ENCODE data around the gene SSUH2. TPM values are rescaled to one million over a fixed set of nuclear protein-coding genes. Genes with fewer than 3 reads are reported as not detected.
"Not testable (repeated sequence)": the region's sequence is repeated elsewhere in the genome, so short reads cannot be mapped to it uniquely, and the experiment has no call there.

Gene SSUH2
- not detected for total RNA-seq

- no peak for DNase-seq
- no peaks in the 10 kb centered on the region for H3K9me3 Mint-ChIP-seq
- no peaks in the 10 kb centered on the region for H3K4me1 Mint-ChIP-seq (ENCODE audit: low read depth)
- ChIA-PET POLR2A (no interaction called here), CTCF (no interaction called here)
- peaks cover 6% of the 10 kb centered on the region for H3K27me3 Mint-ChIP-seq
- H3K4me3 Mint-ChIP-seq: no peak within 1 kb of the TSS
- intact Hi-C loops (cut with micrococcal nuclease): no loop called here
- H3K27ac Mint-ChIP-seq: no peak within 1 kb of the TSS
- H3K36me3 Mint-ChIP-seq: no peaks in the 10 kb centered on the region
These were observed at the start of gene SSUH2 for GRCh38 chr3:8644748-8645390. Gene SSUH2, minus strand, starts transcription at chr3:8644798. Its CDS starts 40 bp downstream, at chr3:8644758.

DNA sequence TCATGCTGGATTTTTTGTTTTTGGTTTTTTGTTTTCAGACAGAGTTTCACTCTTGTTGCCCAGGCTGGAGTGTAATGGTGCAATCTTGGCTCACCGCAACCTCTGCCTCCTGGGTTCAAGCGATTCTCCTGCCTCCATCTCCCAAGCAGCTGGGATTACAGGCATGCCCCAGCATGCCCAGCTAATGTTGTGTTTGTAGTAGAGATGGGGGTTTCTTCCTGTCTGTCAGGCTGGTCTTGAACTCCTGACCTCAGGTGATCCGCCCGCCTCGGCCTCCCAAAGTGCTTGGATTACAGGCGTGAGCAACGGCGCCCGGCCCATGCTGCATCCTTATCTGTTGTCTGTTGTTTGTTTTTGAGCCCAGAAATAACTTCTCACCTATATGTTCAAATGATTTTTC, 46.7 kb upstream of the SSUH2 start:
- intact Hi-C loops (cut with micrococcal nuclease); H3K27me3 Mint-ChIP-seq; H3K9me3 Mint-ChIP-seq; H3K27ac Mint-ChIP-seq; DNase-seq; POLR2A ChIA-PET; H3K36me3 Mint-ChIP-seq; H3K4me3 Mint-ChIP-seq; CTCF ChIA-PET; H3K4me1 Mint-ChIP-seq (ENCODE audit: low read depth): not testable (repeated sequence)

DNA sequence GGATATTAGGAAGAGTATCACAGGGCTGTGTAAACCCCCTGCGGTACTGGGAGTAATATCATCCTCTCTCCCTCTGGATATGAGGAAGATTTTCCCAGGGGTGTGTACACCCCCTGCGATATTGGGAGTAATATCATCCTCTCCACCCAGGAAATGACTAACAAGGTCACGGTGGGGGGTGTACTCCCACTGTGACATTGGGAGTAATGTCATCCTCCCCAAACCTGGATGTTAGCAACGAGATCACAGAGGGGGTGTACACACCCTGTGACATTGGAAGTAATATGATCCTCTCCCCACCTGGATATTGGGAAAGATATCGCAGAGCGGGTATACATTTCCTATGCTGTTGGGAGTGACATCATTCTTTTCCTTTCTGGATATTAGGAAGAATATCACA, 40.4 kb upstream of the SSUH2 start:
- CTCF ChIA-PET, DNase-seq: not testable (repeated sequence)

DNA sequence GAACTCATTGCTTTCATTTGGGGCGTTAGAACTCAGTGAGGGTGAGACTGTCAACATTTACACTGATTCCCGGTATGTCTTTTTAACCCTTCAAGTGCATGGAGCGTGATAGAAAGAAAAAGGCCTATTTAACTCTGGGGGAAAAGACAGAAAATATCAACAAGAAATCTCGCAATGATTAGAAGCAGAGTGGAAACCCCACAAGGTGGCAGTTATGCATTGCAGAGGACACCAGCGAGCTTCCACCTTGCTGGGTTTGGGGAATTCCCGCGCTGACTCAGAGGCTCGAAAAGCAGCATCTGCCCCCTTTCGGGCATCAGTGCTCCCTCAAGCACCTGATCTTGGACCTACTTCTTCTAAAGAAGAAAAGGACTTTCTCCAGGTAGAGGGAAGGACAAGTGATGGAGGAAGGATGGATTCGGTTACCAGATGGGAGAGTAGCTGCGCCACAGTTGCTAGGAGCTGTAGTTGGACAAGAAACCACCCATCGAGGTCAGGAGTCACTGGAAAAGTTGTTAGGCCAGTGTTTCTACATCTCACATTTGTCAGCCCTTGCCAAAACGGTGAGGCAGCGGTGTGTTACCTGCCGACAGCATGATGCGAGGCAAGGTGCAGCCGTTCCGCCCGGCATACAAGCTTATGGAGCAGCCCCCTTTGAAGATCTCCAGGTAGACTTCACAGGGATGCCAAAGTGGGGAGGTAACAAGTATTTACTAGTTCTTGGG, 38.4 kb upstream of the SSUH2 start:
- POLR2A ChIA-PET; H3K9me3 Mint-ChIP-seq; H3K4me1 Mint-ChIP-seq (ENCODE audit: low read depth); H3K4me3 Mint-ChIP-seq; intact Hi-C loops (cut with micrococcal nuclease); CTCF ChIA-PET; H3K27ac Mint-ChIP-seq; H3K36me3 Mint-ChIP-seq; H3K27me3 Mint-ChIP-seq: not testable (repeated sequence)
- peak; percentile 49 for DNase-seq

More for the DNA sequence above, 40.4 kb upstream of the SSUH2 start:
- H3K4me1 Mint-ChIP-seq (ENCODE audit: low read depth); intact Hi-C loops (cut with micrococcal nuclease); H3K9me3 Mint-ChIP-seq; H3K27ac Mint-ChIP-seq; POLR2A ChIA-PET; H3K4me3 Mint-ChIP-seq; H3K36me3 Mint-ChIP-seq: not testable (repeated sequence)
- peaks cover 13% of the 10 kb centered on the region for H3K27me3 Mint-ChIP-seq

GRCh38 chr3:8681881-8682538, 37.4 kb upstream of the SSUH2 start:
- CTCF ChIA-PET; H3K9me3 Mint-ChIP-seq; H3K27me3 Mint-ChIP-seq; H3K4me3 Mint-ChIP-seq; intact Hi-C loops (cut with micrococcal nuclease); DNase-seq; POLR2A ChIA-PET; H3K36me3 Mint-ChIP-seq; H3K27ac Mint-ChIP-seq; H3K4me1 Mint-ChIP-seq (ENCODE audit: low read depth): not testable (repeated sequence)

- ChIA-PET CTCF (no interaction called here), POLR2A (no interaction called here)
- Mint-ChIP-seq H3K27me3 (peaks cover 10% of the 10 kb centered on the region), H3K27ac (no peak overlapping the region), H3K36me3 (no peaks in the 10 kb centered on the region), H3K4me1 (ENCODE audit: low read depth) (no peaks in the 10 kb centered on the region), H3K4me3 (no peak overlapping the region), H3K9me3 (no peaks in the 10 kb centered on the region)
- intact Hi-C loops (cut with micrococcal nuclease): no loop called here
- no peak for DNase-seq
These were observed 36.8 kb upstream of the SSUH2 start for GRCh38 chr3:8681349-8681748.

DNA sequence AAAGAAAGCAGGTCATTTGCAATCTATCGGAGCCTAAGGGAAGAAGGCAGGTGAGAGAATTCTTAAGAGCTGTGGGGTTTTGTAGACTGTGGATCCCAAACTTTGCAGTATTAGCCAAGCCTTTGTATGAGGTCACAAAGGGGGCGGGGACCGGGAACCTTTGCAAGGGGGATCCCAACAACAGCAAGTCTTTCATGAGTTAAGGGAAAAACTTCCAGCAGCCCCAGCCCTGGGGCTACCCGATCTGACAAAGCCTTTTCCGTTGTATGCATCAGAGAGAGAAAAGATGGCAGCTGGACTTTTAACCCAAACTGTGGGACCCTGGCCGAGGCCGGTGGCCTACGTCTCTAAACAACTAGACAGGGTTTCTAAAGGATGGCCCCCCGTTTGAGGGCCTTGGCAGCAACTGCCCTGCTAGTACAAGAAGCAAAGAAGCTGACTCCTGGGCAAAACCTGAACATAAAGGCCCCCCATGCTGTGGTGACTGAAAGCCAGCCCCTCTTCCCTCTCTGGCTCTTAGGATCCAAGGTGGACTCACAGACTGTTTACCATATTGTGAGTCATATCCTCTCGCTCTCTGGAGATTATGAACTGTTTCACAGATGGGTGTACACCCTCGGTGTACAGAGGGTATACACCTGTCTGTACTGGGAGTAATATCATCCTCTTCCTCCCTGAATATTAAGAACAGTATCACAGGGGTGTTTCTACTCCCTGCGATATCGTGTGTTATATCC, 35.4 kb upstream of the SSUH2 start:
- H3K27me3 Mint-ChIP-seq; H3K4me1 Mint-ChIP-seq (ENCODE audit: low read depth); H3K4me3 Mint-ChIP-seq; POLR2A ChIA-PET; DNase-seq; intact Hi-C loops (cut with micrococcal nuclease); H3K27ac Mint-ChIP-seq; CTCF ChIA-PET; H3K9me3 Mint-ChIP-seq; H3K36me3 Mint-ChIP-seq: not testable (repeated sequence)

GRCh38 chr3:8678751-8679150, 34.2 kb upstream of the SSUH2 start:
- CTCF ChIA-PET: no interaction called here
- POLR2A ChIA-PET: no interaction called here
- Mint-ChIP-seq H3K36me3 (no peaks in the 10 kb centered on the region), H3K27ac (no peak overlapping the region), H3K27me3 (peaks cover 8% of the 10 kb centered on the region), H3K9me3 (no peaks in the 10 kb centered on the region), H3K4me1 (ENCODE audit: low read depth) (no peaks in the 10 kb centered on the region), H3K4me3 (no peak overlapping the region)
- intact Hi-C loops (cut with micrococcal nuclease): no loop called here
- no peak for DNase-seq

GRCh38 chr3:8677258-8677657, 32.7 kb upstream of the SSUH2 start:
- H3K9me3 Mint-ChIP-seq; H3K4me1 Mint-ChIP-seq (ENCODE audit: low read depth); H3K27ac Mint-ChIP-seq; H3K27me3 Mint-ChIP-seq; DNase-seq; H3K4me3 Mint-ChIP-seq; intact Hi-C loops (cut with micrococcal nuclease); H3K36me3 Mint-ChIP-seq: not testable (repeated sequence)
- ChIA-PET CTCF (interaction anchor here (1.1 kb wide), 1 partner anchor 14 kb away, joined by 3 read pairs; no protein-coding TSS in a partner anchor), POLR2A (interaction anchor here (0.5 kb wide), 1 partner anchor 639 kb away, joined by 3 read pairs; no protein-coding TSS in a partner anchor)

DNA sequence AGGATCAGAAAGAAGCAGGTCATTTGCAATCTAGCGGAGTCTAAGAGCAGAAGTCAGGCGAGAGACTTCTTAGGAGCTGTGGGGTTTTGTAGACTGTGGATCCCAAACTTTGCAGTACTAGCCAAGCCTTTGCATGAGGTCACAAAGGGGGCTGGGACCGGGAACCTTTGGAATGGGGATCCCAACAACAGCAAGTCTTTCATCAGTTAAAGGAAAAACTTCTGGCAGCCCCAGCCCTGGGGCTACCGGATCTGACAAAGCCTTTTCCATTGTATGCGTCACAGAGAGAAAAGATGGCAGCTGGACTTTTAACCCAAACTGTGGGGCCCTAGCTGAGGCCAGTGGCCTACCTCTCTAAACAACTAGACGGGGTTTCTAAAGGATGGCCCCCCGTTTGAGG, 31.0 kb upstream of the SSUH2 start:
- CTCF ChIA-PET; H3K4me1 Mint-ChIP-seq (ENCODE audit: low read depth): not testable (repeated sequence)

GRCh38 chr3:8673083-8673737, 28.6 kb upstream of the SSUH2 start:
- POLR2A ChIA-PET: no interaction called here

More for the DNA sequence above, 31.0 kb upstream of the SSUH2 start:
- H3K9me3 Mint-ChIP-seq; intact Hi-C loops (cut with micrococcal nuclease); H3K4me3 Mint-ChIP-seq; DNase-seq; H3K36me3 Mint-ChIP-seq; POLR2A ChIA-PET; H3K27me3 Mint-ChIP-seq; H3K27ac Mint-ChIP-seq: not testable (repeated sequence)

DNA sequence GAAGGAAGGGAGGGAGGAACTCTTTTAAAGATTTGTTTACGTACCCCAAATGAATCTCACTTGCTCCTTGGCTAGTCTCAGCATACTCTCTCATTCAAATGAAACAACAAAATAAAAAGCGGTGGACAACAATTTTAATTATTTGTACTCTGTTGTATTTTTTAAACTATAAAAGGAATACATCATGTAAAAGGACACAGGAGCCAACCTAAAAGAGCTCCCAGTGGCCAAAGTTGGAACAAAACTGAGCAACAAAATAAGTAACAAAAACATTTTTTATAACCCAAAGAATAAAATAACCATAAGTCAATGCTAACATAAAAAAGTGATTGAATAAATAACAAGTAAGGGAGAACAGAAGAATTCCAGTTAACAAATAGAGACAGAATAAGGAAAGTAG, 24.4 kb upstream of the SSUH2 start:
- CTCF ChIA-PET: no interaction called here
- POLR2A ChIA-PET: no interaction called here
- H3K27ac Mint-ChIP-seq: no peak overlapping the region
- H3K9me3 Mint-ChIP-seq: no peaks in the 10 kb centered on the region
- no peaks in the 10 kb centered on the region for H3K4me1 Mint-ChIP-seq (ENCODE audit: low read depth)
- DNase-seq: no peak
- H3K36me3 Mint-ChIP-seq: no peaks in the 10 kb centered on the region
- intact Hi-C loops (cut with micrococcal nuclease): no loop called here
- no peak overlapping the region for H3K4me3 Mint-ChIP-seq
- peaks cover 19% of the 10 kb centered on the region for H3K27me3 Mint-ChIP-seq

More at GRCh38 chr3:8673083-8673737, 28.6 kb upstream of the SSUH2 start:
- no peaks in the 10 kb centered on the region for H3K36me3 Mint-ChIP-seq
- no peak overlapping the region for H3K4me3 Mint-ChIP-seq
- CTCF ChIA-PET: no interaction called here
- no peak overlapping the region for H3K27ac Mint-ChIP-seq
- H3K4me1 Mint-ChIP-seq (ENCODE audit: low read depth): no peaks in the 10 kb centered on the region
- no peak for DNase-seq
- peaks cover 2% of the 10 kb centered on the region for H3K27me3 Mint-ChIP-seq
- H3K9me3 Mint-ChIP-seq: no peaks in the 10 kb centered on the region
- intact Hi-C loops (cut with micrococcal nuclease): no loop called here
